SK-N-SH treated with all-trans-retinoic acid at 6 μM for 48 hours (cell line): Measurements from ENCODE around the gene PMM2.

Experiments used
- ISL1 ChIP-seq: fragments of 250-450 bp; sonication (Bioruptor Pico); IDR thresholded peaks from 2 replicates; pipeline ENCODE4 v2.1.2; 2022; ENCODE audit warnings: mild to moderate bottlenecking, moderate library complexity
- TOX ChIP-seq: fragments of 250-450 bp; sonication (Bioruptor Pico); IDR thresholded peaks from 2 replicates; pipeline ENCODE4 v1.8.0; 2021; ENCODE audit warnings: mild to moderate bottlenecking, moderate library complexity, borderline replicate concordance
- ZFP3 ChIP-seq: fragments of 250-450 bp; sonication (Bioruptor Pico); IDR thresholded peaks from 2 replicates; pipeline ENCODE4 v1.5.0; 2020; ENCODE audit warnings: mild to moderate bottlenecking, moderate library complexity
- TF ChIP-seq, protein P1 (sequence below): fragments of 250-450 bp; sonication (Bioruptor Pico); IDR thresholded peaks from 2 replicates; pipeline ENCODE4 v1.8.0; 2020; ENCODE audit warnings: mild to moderate bottlenecking, moderate library complexity, borderline replicate concordance
- TF ChIP-seq, protein P2 (sequence below): fragments of 250-450 bp; sonication (Bioruptor Pico); IDR thresholded peaks from 2 replicates; pipeline ENCODE4 v1.8.0; 2021; ENCODE audit warnings: low read depth, mild to moderate bottlenecking, moderate library complexity, borderline replicate concordance

DNA sequence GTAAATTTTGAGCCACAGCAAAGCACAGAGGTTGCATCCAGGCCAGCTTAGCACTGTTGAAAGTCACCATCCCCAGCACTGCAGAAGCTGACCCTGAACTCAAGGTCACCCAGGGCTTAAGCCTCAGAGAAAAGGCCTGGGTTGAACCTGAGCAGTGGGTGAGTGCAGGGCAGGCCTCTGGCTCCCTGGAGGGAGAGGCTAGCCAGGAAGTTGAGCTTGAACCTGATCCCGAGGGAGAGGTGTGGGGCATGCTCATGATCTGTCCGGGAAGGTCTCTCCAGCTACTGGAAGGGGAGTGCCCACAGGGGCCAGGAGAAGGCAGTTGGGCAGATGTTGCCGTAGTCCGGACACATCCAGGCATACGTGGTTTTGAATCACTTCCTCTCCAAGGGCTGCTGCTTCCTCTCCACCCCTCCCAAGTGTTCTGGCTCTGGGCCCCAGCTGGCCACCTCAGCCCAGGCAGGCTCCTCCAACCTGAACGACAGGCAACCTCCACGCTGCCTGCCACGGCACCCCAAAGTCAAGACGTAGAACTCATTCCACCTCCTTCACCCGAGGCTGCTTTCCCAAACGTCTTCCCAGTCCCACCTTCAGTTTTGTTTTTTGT is 52.7 kb downstream of the PMM2 start:
- TF ChIP-seq TOX: no peak
- TF ChIP-seq ZFP3 (CRISPR knock-in tag): no peak
- TF ChIP-seq, protein P1, sequence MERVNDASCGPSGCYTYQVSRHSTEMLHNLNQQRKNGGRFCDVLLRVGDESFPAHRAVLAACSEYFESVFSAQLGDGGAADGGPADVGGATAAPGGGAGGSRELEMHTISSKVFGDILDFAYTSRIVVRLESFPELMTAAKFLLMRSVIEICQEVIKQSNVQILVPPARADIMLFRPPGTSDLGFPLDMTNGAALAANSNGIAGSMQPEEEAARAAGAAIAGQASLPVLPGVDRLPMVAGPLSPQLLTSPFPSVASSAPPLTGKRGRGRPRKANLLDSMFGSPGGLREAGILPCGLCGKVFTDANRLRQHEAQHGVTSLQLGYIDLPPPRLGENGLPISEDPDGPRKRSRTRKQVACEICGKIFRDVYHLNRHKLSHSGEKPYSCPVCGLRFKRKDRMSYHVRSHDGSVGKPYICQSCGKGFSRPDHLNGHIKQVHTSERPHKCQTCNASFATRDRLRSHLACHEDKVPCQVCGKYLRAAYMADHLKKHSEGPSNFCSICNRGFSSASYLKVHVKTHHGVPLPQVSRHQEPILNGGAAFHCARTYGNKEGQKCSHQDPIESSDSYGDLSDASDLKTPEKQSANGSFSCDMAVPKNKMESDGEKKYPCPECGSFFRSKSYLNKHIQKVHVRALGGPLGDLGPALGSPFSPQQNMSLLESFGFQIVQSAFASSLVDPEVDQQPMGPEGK (CRISPR knock-in tag): no peak
- TF ChIP-seq ISL1 (CRISPR knock-in tag): no peak
- TF ChIP-seq, protein P2, sequence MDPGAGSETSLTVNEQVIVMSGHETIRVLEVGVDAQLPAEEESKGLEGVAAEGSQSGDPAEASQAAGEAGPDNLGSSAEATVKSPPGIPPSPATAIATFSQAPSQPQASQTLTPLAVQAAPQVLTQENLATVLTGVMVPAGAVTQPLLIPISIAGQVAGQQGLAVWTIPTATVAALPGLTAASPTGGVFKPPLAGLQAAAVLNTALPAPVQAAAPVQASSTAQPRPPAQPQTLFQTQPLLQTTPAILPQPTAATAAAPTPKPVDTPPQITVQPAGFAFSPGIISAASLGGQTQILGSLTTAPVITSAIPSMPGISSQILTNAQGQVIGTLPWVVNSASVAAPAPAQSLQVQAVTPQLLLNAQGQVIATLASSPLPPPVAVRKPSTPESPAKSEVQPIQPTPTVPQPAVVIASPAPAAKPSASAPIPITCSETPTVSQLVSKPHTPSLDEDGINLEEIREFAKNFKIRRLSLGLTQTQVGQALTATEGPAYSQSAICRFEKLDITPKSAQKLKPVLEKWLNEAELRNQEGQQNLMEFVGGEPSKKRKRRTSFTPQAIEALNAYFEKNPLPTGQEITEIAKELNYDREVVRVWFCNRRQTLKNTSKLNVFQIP (CRISPR knock-in tag): no peak
